ENCODE data around the gene SLC11A2. TPM values are rescaled to one million over a fixed set of nuclear protein-coding genes. Genes with fewer than 3 reads are reported as not detected.
A peak's percentile ranks its signal among the peaks of the same experiment; 100 is the strongest.

Gene SLC11A2
- total and polyA plus RNA-seq, 2 of the 13 experiments (the other 11 are each of a cell fraction or from before 2014, with no cell fraction given) = 71.7 to 77.0 TPM

DNA sequence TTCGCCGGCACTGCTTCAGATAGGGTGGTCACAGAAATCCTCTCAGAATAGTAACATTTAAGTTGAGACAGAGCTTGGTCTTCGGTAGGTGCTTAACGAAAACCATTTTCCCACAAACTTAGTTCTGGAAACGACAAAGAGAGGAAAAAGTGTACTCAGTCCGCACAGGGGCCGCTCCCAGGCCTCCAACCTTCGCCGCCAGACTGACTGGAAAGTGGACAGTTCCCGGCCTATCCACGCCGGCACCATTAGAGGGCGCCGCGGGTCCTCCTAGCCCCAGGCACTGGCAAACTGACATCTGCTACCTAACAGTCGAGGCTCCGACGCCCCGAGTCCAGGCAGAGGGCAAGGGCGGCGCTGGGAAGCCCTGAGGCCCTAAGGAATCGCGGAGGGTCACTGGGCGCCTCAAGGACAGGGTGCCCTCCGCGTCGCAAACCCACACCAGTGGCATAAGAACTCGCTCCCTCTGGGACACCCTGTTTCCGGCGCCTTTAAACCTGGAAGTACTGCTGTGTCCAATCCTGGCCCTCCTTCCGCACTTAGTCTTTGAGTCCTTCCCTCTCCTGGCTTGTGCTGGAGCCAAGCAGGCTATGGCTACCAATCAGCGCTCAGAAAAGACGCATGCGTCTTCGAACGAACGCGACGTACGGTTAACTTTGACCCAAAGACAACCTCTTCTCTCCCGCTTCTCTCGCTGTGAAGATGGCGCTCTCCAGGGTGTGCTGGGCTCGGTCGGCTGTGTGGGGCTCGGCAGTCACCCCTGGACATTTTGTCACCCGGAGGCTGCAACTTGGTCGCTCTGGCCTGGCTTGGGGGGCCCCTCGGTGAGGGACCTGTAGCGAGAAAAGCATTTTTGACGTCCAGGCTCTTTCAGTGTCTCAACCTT lies 21.7 kb upstream of the SLC11A2 start, which contains the start of gene LETMD1 (continued):
- TF ChIP-seq, protein P1, sequence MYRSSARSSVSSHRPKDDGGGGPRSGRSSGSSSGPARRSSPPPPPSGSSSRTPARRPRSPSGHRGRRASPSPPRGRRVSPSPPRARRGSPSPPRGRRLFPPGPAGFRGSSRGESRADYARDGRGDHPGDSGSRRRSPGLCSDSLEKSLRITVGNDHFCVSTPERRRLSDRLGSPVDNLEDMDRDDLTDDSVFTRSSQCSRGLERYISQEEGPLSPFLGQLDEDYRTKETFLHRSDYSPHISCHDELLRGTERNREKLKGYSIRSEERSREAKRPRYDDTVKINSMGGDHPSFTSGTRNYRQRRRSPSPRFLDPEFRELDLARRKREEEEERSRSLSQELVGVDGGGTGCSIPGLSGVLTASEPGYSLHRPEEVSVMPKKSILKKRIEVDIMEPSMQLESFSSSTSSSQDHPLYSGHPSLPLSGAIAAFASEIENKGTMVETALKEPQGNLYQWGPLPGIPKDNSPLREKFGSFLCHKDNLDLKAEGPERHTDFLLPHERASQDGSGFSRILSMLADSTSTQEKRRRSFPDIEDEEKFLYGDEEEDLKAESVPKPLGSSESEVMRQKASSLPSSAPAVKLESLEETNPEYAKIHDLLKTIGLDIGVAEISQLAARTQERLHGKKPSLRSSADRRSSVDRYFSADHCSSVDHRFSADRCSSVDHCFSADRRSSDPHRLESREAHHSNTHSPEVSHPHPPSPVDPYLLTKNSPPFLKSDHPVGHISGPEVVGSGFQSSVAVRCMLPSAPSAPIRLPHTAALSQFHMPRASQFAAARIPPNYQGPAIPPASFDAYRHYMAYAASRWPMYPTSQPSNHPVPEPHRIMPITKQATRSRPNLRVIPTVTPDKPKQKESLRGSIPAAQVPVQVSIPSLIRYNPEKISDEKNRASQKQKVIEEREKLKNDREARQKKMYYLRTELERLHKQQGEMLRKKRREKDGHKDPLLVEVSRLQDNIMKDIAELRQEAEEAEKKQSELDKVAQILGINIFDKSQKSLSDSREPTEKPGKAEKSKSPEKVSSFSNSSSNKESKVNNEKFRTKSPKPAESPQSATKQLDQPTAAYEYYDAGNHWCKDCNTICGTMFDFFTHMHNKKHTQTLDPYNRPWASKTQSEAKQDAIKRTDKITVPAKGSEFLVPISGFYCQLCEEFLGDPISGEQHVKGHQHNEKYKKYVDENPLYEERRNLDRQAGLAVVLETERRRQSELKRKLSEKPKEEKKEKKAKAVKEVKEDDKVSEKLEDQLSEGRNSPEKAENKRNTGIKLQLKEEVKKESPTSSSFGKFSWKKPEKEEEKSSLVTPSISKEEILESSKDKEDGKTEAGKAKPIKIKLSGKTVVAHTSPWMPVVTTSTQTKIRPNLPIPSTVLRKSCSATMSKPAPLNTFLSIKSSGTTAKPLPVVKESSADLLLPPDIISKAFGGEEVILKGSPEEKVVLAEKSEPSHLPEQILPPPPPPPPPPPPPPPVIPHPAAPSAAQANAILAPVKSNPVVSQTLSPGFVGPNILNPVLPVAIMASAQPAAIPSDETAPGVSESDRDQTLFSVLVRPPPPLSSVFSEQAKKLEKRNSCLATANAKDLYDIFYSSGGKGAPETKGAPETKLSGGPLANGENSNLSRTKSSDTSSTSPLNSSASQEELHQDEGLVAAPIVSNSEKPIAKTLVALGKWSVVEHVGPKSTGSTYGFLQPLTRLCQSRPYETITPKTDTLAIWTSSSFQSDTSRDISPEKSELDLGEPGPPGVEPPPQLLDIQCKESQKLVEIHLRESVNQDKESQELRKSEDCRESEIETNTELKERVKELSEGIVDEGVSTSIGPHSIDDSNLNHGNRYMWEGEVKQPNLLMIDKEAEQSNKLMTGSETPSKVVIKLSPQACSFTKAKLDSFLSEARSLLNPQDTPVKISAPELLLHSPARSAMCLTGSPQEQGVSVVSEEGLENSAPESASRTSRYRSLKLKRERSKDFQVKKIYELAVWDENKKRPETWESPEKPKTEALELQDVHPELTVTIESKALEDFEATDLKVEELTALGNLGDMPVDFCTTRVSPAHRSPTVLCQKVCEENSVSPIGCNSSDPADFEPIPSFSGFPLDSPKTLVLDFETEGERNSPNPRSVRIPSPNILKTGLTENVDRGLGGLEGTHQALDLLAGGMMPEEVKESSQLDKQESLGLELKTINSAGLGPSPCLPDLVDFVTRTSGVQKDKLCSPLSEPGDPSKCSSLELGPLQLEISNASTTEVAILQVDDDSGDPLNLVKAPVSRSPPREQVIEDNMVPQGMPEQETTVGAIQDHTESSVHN (CRISPR knock-in tag; IDR thresholded peaks at IDR 0.05) = no peak
- no peak for TF ChIP-seq ZNF558 (CRISPR knock-in tag; IDR thresholded peaks at IDR 0.05; ENCODE audit: borderline replicate concordance)
- no peak for TF ChIP-seq ZNF878 (CRISPR knock-in tag; IDR thresholded peaks at IDR 0.05)
- TF ChIP-seq, protein P2, sequence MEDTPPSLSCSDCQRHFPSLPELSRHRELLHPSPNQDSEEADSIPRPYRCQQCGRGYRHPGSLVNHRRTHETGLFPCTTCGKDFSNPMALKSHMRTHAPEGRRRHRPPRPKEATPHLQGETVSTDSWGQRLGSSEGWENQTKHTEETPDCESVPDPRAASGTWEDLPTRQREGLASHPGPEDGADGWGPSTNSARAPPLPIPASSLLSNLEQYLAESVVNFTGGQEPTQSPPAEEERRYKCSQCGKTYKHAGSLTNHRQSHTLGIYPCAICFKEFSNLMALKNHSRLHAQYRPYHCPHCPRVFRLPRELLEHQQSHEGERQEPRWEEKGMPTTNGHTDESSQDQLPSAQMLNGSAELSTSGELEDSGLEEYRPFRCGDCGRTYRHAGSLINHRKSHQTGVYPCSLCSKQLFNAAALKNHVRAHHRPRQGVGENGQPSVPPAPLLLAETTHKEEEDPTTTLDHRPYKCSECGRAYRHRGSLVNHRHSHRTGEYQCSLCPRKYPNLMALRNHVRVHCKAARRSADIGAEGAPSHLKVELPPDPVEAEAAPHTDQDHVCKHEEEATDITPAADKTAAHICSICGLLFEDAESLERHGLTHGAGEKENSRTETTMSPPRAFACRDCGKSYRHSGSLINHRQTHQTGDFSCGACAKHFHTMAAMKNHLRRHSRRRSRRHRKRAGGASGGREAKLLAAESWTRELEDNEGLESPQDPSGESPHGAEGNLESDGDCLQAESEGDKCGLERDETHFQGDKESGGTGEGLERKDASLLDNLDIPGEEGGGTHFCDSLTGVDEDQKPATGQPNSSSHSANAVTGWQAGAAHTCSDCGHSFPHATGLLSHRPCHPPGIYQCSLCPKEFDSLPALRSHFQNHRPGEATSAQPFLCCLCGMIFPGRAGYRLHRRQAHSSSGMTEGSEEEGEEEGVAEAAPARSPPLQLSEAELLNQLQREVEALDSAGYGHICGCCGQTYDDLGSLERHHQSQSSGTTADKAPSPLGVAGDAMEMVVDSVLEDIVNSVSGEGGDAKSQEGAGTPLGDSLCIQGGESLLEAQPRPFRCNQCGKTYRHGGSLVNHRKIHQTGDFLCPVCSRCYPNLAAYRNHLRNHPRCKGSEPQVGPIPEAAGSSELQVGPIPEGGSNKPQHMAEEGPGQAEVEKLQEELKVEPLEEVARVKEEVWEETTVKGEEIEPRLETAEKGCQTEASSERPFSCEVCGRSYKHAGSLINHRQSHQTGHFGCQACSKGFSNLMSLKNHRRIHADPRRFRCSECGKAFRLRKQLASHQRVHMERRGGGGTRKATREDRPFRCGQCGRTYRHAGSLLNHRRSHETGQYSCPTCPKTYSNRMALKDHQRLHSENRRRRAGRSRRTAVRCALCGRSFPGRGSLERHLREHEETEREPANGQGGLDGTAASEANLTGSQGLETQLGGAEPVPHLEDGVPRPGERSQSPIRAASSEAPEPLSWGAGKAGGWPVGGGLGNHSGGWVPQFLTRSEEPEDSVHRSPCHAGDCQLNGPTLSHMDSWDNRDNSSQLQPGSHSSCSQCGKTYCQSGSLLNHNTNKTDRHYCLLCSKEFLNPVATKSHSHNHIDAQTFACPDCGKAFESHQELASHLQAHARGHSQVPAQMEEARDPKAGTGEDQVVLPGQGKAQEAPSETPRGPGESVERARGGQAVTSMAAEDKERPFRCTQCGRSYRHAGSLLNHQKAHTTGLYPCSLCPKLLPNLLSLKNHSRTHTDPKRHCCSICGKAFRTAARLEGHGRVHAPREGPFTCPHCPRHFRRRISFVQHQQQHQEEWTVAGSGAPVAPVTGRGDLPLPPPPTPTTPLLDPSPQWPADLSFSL (CRISPR knock-in tag; IDR thresholded peaks at IDR 0.05) = no peak
- TF ChIP-seq, protein P3, sequence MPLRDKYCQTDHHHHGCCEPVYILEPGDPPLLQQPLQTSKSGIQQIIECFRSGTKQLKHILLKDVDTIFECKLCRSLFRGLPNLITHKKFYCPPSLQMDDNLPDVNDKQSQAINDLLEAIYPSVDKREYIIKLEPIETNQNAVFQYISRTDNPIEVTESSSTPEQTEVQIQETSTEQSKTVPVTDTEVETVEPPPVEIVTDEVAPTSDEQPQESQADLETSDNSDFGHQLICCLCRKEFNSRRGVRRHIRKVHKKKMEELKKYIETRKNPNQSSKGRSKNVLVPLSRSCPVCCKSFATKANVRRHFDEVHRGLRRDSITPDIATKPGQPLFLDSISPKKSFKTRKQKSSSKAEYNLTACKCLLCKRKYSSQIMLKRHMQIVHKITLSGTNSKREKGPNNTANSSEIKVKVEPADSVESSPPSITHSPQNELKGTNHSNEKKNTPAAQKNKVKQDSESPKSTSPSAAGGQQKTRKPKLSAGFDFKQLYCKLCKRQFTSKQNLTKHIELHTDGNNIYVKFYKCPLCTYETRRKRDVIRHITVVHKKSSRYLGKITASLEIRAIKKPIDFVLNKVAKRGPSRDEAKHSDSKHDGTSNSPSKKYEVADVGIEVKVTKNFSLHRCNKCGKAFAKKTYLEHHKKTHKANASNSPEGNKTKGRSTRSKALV (CRISPR knock-in tag; IDR thresholded peaks at IDR 0.05) = no peak
- TF ChIP-seq ZNF20 (CRISPR knock-in tag; IDR thresholded peaks at IDR 0.05) = no peak
- peak; percentile 74 for TF ChIP-seq SALL1 (CRISPR knock-in tag; IDR thresholded peaks at IDR 0.05)
- peak; percentile 52; the same call in 1 of the 2 replicates for TF ChIP-seq ZKSCAN1 (IDR thresholded peaks at IDR 0.05; ENCODE audit: low read length)
- TF ChIP-seq, protein P4, sequence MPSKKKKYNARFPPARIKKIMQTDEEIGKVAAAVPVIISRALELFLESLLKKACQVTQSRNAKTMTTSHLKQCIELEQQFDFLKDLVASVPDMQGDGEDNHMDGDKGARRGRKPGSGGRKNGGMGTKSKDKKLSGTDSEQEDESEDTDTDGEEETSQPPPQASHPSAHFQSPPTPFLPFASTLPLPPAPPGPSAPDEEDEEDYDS (CRISPR knock-in tag; IDR thresholded peaks at IDR 0.05) = peak; percentile 90
- TF ChIP-seq CEBPB (IDR thresholded peaks at IDR 0.05; ENCODE audit: borderline replicate concordance, low read depth, low read length) = no peak
- peak; percentile 50; the same call in 1 of the 2 replicates for TF ChIP-seq MED13 (CRISPR knock-in tag; IDR thresholded peaks at IDR 0.05)

Measured in HepG2 (cell line).